Immature natural killer cell (primary cell): Measurements from ENCODE around the gene PLVAP. TPM values are rescaled to one million over a fixed set of nuclear protein-coding genes. Genes with fewer than 3 reads are reported as not detected.

Source experiments
- DNase-seq, 3 donors: peaks; one replicate each; pipeline ENCODE4 v3.0.0; 2022; ENCODE audit warnings: mixed read lengths in 1 of 3
- H3K27ac Mint-ChIP-seq, 6 donors: one replicate each; pipeline ENCODE4 v1.8.0; 2020; ENCODE audit warnings: mixed read lengths in 6 of 6, mild to moderate bottlenecking in 5 of 6, inconsistent platforms in 4 of 6, moderate library complexity in 3 of 6
- H3K27me3 Mint-ChIP-seq, 3 donors: one replicate each; pipeline ENCODE4 v1.8.0; 2020 to 2021; ENCODE audit warnings: low read depth in 3 of 3, mild to moderate bottlenecking in 3 of 3, mixed read lengths in 3 of 3, moderate library complexity in 3 of 3, inconsistent platforms in 1 of 3
- H3K36me3 Mint-ChIP-seq, 3 donors: one replicate each; pipeline ENCODE4 v1.8.0; 2020; ENCODE audit warnings: mixed read lengths in 3 of 3, inconsistent platforms in 2 of 3, mild to moderate bottlenecking in 2 of 3
- H3K4me1 Mint-ChIP-seq, 2 donors: one replicate each; pipeline ENCODE4 v1.8.0; 2020; ENCODE audit warnings: inconsistent platforms in 2 of 2, mild to moderate bottlenecking in 2 of 2, mixed read lengths in 2 of 2, moderate library complexity in 1 of 2
- H3K4me3 Mint-ChIP-seq, 5 donors: one replicate each; pipeline ENCODE4 v1.8.0; 2020; ENCODE audit warnings: mild to moderate bottlenecking in 5 of 5, mixed read lengths in 5 of 5, inconsistent platforms in 3 of 5, moderate library complexity in 3 of 5
- H3K9me3 Mint-ChIP-seq, 6 donors: one replicate each; pipeline ENCODE4 v1.8.0; 2020; ENCODE audit warnings: mild to moderate bottlenecking in 6 of 6, mixed read lengths in 6 of 6, inconsistent platforms in 4 of 6, moderate library complexity in 3 of 6
- polyA plus RNA-seq, 3 donors: library from polyadenylated mRNA; unstranded; fragments of 300-500 nt; fragmentation: Illumina TruSeq; gene quantifications; one replicate each; pipeline ENCODE4 v1.2.3, GENCODE V29; 2021

The PLVAP gene
- polyA plus RNA-seq, 3 donors from 2014 or later, result not detected

GRCh38 chr19:17340871-17341357, 36.2 kb downstream of the PLVAP start:
- Mint-ChIP-seq H3K4me3 (no peak overlapping the region), H3K27me3 (peaks cover 0 to 5% (median 2%) of the 10 kb centered on the region in 3 donors), H3K36me3 (no peaks in the 10 kb centered on the region)

GRCh38 chr19:17340302-17340870, 36.8 kb downstream of the PLVAP start:
- Mint-ChIP-seq H3K36me3 (no peaks in the 10 kb centered on the region), H3K27me3 (peaks cover 0 to 5% (median 2%) of the 10 kb centered on the region in 3 donors), H3K9me3 (no peaks in the 10 kb centered on the region), H3K4me3 (no peak overlapping the region), H3K27ac (no peak overlapping the region), H3K4me1 (peaks cover 16 to 18% of the 10 kb centered on the region in 2 donors)
- no peak for DNase-seq

More at GRCh38 chr19:17340871-17341357, 36.2 kb downstream of the PLVAP start:
- no peaks in the 10 kb centered on the region for H3K9me3 Mint-ChIP-seq
- DNase-seq, result no peak
- H3K4me1 Mint-ChIP-seq, result peaks cover 14 to 18% of the 10 kb centered on the region in 2 donors
- H3K27ac Mint-ChIP-seq, result no peak overlapping the region

- peak overlapping the region; percentile 48 to 97 (median 52) for H3K4me3 Mint-ChIP-seq
- H3K9me3 Mint-ChIP-seq, result no peaks in the 10 kb centered on the region
- no peak for DNase-seq
- peaks cover 25% of the 10 kb centered on the region in 2 donors for H3K4me1 Mint-ChIP-seq
- no peaks in the 10 kb centered on the region for H3K36me3 Mint-ChIP-seq
- H3K27ac Mint-ChIP-seq, result peak overlapping the region in 1 of 6 donors; percentile 79
- H3K27me3 Mint-ChIP-seq, result peaks cover 0 to 7% (median 7%) of the 10 kb centered on the region in 3 donors
Observed at GRCh38 chr19:17339088-17339741, 37.9 kb downstream of the PLVAP start.

GRCh38 chr19:17338433-17339078, 38.6 kb downstream of the PLVAP start:
- Mint-ChIP-seq H3K27ac (no peak overlapping the region), H3K4me1 (peaks cover 30 to 31% of the 10 kb centered on the region in 2 donors), H3K4me3 (peak overlapping the region; percentile 52 to 97 (median 94)), H3K27me3 (peaks cover 0 to 11% (median 10%) of the 10 kb centered on the region in 3 donors), H3K36me3 (no peaks in the 10 kb centered on the region), H3K9me3 (no peaks in the 10 kb centered on the region)
- DNase-seq, result no peak

- peak overlapping the region; percentile 93 to 97 (median 95) for H3K4me3 Mint-ChIP-seq
- peaks cover 0 to 11% (median 10%) of the 10 kb centered on the region in 3 donors for H3K27me3 Mint-ChIP-seq
- H3K9me3 Mint-ChIP-seq, result no peaks in the 10 kb centered on the region
- H3K4me1 Mint-ChIP-seq, result peaks cover 32 to 34% of the 10 kb centered on the region in 2 donors
- H3K27ac Mint-ChIP-seq, result peak overlapping the region; percentile 78 to 98 (median 94)
- no peaks in the 10 kb centered on the region for H3K36me3 Mint-ChIP-seq
- no peak for DNase-seq
Observed at GRCh38 chr19:17337675-17338432, 39.3 kb downstream of the PLVAP start.

- Mint-ChIP-seq H3K27ac (peak within 1 kb of the TSS; percentile 78 to 98 (median 94)), H3K36me3 (peaks cover 0 to 3% (median 0%) of the 10 kb centered on the region in 3 donors), H3K4me1 (peaks cover 32 to 38% of the 10 kb centered on the region in 2 donors), H3K4me3 (peak within 1 kb of the TSS; percentile 93 to 97 (median 95)), H3K9me3 (no peaks in the 10 kb centered on the region), H3K27me3 (peaks cover 0 to 11% (median 10%) of the 10 kb centered on the region in 3 donors)
- DNase-seq, result peak; percentile 94 to 96 (median 95)
Observed at GRCh38 chr19:17336872-17337674, 40.1 kb downstream of the PLVAP start, which contains the start of gene GTPBP3. TSS of gene GTPBP3 (plus strand) at chr19:17337553. CDS start at chr19:17337612, 59 bp downstream.

GRCh38 chr19:17335575-17335974, 41.6 kb downstream of the PLVAP start:
- no peak for DNase-seq
- Mint-ChIP-seq H3K9me3 (no peaks in the 10 kb centered on the region), H3K4me3 (peak overlapping the region; percentile 36 to 97 (median 96)), H3K4me1 (peaks cover 32 to 40% of the 10 kb centered on the region in 2 donors), H3K27me3 (peaks cover 0 to 11% (median 11%) of the 10 kb centered on the region in 3 donors), H3K27ac (peak overlapping the region in 3 of 6 donors; percentile 69 to 92 (median 83)), H3K36me3 (peaks cover 0 to 3% (median 0%) of the 10 kb centered on the region in 3 donors)

GRCh38 chr19:17334414-17335409, 42.4 kb downstream of the PLVAP start, which contains the start of gene ANO8:
TSS of gene ANO8 (minus strand) at chr19:17334855. CDS start at chr19:17334670, 185 bp downstream.
- no peaks in the 10 kb centered on the region for H3K9me3 Mint-ChIP-seq
- H3K4me1 Mint-ChIP-seq, result peaks cover 32 to 44% of the 10 kb centered on the region in 2 donors
- peak; percentile 91 to 95 (median 94) for DNase-seq
- H3K36me3 Mint-ChIP-seq, result peaks cover 0 to 3% (median 0%) of the 10 kb centered on the region in 3 donors
- H3K27me3 Mint-ChIP-seq, result peaks cover 0 to 11% (median 11%) of the 10 kb centered on the region in 3 donors
- peak within 1 kb of the TSS; percentile 88 to 97 (median 96) for H3K4me3 Mint-ChIP-seq
- H3K27ac Mint-ChIP-seq, result peak within 1 kb of the TSS; percentile 69 to 98 (median 90)

- Mint-ChIP-seq H3K36me3 (peaks cover 0 to 3% (median 0%) of the 10 kb centered on the region in 3 donors), H3K27ac (peak overlapping the region in 5 of 6 donors; percentile 61 to 89 (median 77)), H3K27me3 (peaks cover 0 to 11% (median 11%) of the 10 kb centered on the region in 3 donors), H3K4me1 (peaks cover 32 to 47% of the 10 kb centered on the region in 2 donors), H3K9me3 (no peaks in the 10 kb centered on the region), H3K4me3 (peak overlapping the region; percentile 86 to 91 (median 89))
- peak; percentile 49 to 61 (median 55) for DNase-seq
Observed at GRCh38 chr19:17333611-17334413, 43.3 kb downstream of the PLVAP start.

GRCh38 chr19:17332677-17333581, 44.2 kb downstream of the PLVAP start:
- peak; percentile 17 to 31 (median 30) for DNase-seq
- Mint-ChIP-seq H3K27me3 (peaks cover 0 to 11% (median 11%) of the 10 kb centered on the region in 3 donors), H3K4me1 (peaks cover 32 to 43% of the 10 kb centered on the region in 2 donors), H3K4me3 (peak overlapping the region; percentile 5 to 47 (median 33)), H3K27ac (no peak overlapping the region), H3K36me3 (peaks cover 0 to 3% (median 0%) of the 10 kb centered on the region in 3 donors), H3K9me3 (no peaks in the 10 kb centered on the region)
